Mesodermal cell (in vitro differentiated cells): Measurements from ENCODE around the gene ADCY7.

Source experiments
- H3K27ac ChIP-seq: 2 replicates; pipeline ENCODE4 v1.7.0; 2013; ENCODE audit warnings: mild to moderate bottlenecking, low read depth, low read length, moderate library complexity; ENCODE audit not compliant: severe bottlenecking
- H3K36me3 ChIP-seq: 2 replicates; pipeline ENCODE4 v1.7.1; 2013; ENCODE audit warnings: mild to moderate bottlenecking, low read length, moderate library complexity; ENCODE audit not compliant: control insufficient read depth, insufficient read depth
- H3K4me1 ChIP-seq: one replicate; pipeline ENCODE4 v1.7.1; 2013; ENCODE audit warnings: mild to moderate bottlenecking, low read length; ENCODE audit not compliant: insufficient read depth, control insufficient read depth, poor library complexity, severe bottlenecking
- H3K4me3 ChIP-seq: 2 replicates; pipeline ENCODE4 v1.7.0; 2013; ENCODE audit warnings: low read length, control low read depth, mild to moderate bottlenecking; ENCODE audit not compliant: insufficient read depth, poor library complexity, severe bottlenecking; ENCODE audit errors: extremely low read depth
- H3K9me3 ChIP-seq: 2 replicates; pipeline ENCODE4 v1.7.1; 2013; ENCODE audit warnings: mild to moderate bottlenecking, low read length, moderate library complexity; ENCODE audit not compliant: control insufficient read depth
- WGBS, 2 experiments: methylation state at CpG; one replicate each; pipeline ENCODE4 v1.1.5; 2013; ENCODE audit warnings: missing lambda C conversion rate in 2 of 2; ENCODE audit not compliant: insufficient coverage in 2 of 2; 5-methylcytosine and 5-hydroxymethylcytosine counted together

The ADCY7 gene

GRCh38 chr16:50269061-50269705, 2.8 kb downstream of the ADCY7 start:
- no peak overlapping the region for H3K27ac ChIP-seq
- H3K4me1 ChIP-seq = peaks cover 38% of the 10 kb centered on the region
- 93 to 96% methylated on average over 11 to 12 of the region's 13 CpGs for WGBS, 2 experiments
- peaks cover 5% of the 10 kb centered on the region for H3K36me3 ChIP-seq
- no peak overlapping the region for H3K4me3 ChIP-seq
- no peaks in the 10 kb centered on the region for H3K9me3 ChIP-seq

DNA sequence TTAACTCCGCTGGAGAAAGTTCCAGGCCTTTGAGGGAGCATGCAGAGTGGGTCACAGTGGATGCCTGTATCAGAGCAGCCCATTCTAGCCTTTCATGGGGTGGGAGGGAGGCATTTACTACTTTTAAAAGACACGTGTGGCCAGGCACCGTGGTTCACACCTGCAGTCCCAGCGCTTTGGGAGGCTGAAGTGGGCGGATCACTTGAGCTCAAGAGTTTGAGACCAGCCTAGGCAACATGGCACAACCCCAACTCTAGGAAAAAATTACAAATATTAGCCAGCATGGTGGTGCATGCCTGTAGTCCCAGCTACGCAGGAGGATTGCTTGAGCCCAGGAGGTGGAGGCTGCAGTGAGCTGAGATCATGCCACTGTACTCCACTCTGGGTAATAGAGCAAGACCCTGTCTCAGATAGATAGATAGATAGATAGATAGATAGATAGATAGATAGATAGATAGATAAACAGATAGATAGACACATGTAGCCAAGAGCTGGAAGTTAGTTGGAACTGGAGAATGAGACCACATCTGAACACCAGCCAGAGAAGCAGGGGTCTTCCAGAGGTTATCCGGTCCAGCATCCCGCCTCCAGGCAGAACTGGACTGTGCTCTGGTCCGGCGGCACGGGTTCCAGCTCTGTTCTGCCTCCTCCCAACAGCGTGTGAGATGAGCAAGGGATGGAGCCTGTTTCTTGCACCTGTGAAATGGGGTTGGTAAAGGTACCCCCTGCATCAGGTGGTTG, 3.6 kb downstream of the ADCY7 start:
- Histone ChIP-seq H3K9me3 (no peaks in the 10 kb centered on the region), H3K27ac (no peak overlapping the region), H3K4me1 (peaks cover 32% of the 10 kb centered on the region), H3K4me3 (no peak overlapping the region), H3K36me3 (peaks cover 5% of the 10 kb centered on the region)
- 91 to 95% methylated on average over 6 to 11 of the region's 12 CpGs for WGBS, 2 experiments

- H3K4me1 ChIP-seq = peaks cover 27% of the 10 kb centered on the region
- H3K36me3 ChIP-seq = peaks cover 5% of the 10 kb centered on the region
- 96 to 99% methylated on average over 10 to 12 of the region's 13 CpGs for WGBS, 2 experiments
- no peak overlapping the region for H3K4me3 ChIP-seq
- no peaks in the 10 kb centered on the region for H3K9me3 ChIP-seq
- H3K27ac ChIP-seq = no peak overlapping the region
These were observed 4.3 kb downstream of the ADCY7 start for GRCh38 chr16:50270510-50271147.

- peaks cover 8% of the 10 kb centered on the region for H3K36me3 ChIP-seq
- H3K27ac ChIP-seq = no peak overlapping the region
- 95 to 98% methylated on average over 8 to 13 of the region's 15 CpGs for WGBS, 2 experiments
- peaks cover 19% of the 10 kb centered on the region for H3K4me1 ChIP-seq
- no peaks in the 10 kb centered on the region for H3K9me3 ChIP-seq
- H3K4me3 ChIP-seq = no peak overlapping the region
These were observed 5.0 kb downstream of the ADCY7 start for GRCh38 chr16:50271148-50272041.

DNA sequence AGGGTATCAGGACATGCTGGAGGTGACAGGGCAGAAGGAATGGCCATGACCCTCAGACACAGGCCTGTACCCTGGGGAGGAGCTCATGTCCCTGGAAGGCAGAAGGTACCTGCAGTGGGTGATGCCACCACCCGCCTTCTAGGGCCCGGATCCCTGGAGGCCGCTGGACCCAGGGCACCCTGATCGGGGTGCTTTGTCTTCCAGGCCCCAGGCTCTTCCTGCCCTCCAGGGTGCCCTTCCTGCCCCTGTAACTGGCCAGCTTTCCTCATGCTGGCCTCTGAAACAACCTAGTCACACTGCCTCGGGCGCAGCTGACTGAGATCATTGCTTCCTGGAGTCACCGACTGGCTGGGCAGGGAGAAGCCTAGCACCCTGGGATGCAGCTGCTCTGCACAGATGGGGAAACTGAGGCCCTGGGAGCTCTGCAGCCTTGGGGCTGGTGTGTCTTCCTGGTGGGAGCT, 5.8 kb downstream of the ADCY7 start:
- no peak overlapping the region for H3K27ac ChIP-seq
- peaks cover 8% of the 10 kb centered on the region for H3K36me3 ChIP-seq
- 91 to 92% methylated on average over 4 to 7 of the region's 7 CpGs for WGBS, 2 experiments
- no peaks in the 10 kb centered on the region for H3K9me3 ChIP-seq
- peaks cover 12% of the 10 kb centered on the region for H3K4me1 ChIP-seq
- no peak overlapping the region for H3K4me3 ChIP-seq

DNA sequence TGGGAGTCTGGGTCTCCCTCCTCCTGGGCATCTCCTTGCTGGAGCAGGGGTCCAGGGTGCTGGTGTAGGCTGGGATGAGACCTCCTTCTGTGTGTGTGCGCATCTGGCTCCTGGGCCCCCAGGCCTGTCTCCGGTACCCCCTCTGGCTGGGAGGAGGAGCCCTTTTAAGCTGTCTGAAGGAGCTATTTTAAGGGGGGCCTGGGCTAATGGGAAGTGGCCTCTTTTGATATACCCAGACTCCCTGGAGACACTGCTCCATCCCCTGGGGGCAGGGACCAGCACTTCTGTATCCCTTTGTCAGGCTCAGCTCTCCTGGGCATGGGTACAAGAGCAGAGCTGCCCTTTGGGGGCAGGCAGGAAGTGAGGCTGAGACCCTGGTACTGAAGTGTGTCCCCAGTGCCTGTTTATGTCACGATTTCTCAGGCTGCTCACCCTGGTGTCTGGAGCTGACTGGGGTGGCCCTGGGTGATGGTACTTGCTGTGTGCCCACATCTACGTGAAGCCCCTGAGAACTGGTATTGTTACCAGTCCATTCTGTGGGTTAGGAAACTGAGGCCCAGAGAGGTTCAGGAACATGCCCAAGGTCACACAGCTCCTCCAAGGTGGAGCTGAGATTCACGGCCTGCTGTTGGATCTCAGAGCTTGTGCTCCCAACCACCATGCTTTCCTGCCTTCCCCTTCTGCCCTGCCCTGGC, 6.5 kb downstream of the ADCY7 start:
- 84 to 93% methylated on average over 2 to 4 of the region's 5 CpGs for WGBS, 2 experiments
- H3K36me3 ChIP-seq = peaks cover 8% of the 10 kb centered on the region
- H3K4me3 ChIP-seq = no peak overlapping the region
- H3K4me1 ChIP-seq = peaks cover 5% of the 10 kb centered on the region
- H3K27ac ChIP-seq = no peak overlapping the region
- no peaks in the 10 kb centered on the region for H3K9me3 ChIP-seq

DNA sequence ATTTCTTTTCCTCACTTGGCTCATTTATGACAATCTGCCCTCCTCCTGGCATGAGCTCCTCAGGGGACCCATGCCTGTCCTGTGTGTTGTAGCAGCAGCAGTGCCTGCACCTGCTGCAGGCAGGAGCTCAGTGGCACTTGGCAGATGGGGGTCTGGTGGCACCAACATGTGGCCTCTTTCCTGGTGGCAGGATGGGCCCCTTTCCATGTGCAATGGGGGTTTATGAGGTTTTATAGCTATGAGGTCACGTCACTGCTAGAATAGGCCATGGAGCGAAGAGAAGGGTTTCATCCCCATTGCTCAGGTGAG, 7.0 kb downstream of the ADCY7 start:
- WGBS, 2 experiments = 83 to 86% methylated on average over 2 of the region's 2 CpGs
- no peak overlapping the region for H3K4me3 ChIP-seq
- H3K4me1 ChIP-seq = peaks cover 4% of the 10 kb centered on the region
- H3K27ac ChIP-seq = no peak overlapping the region
- no peaks in the 10 kb centered on the region for H3K9me3 ChIP-seq
- H3K36me3 ChIP-seq = peaks cover 8% of the 10 kb centered on the region

- Histone ChIP-seq H3K4me1 (peaks cover 4% of the 10 kb centered on the region), H3K9me3 (no peaks in the 10 kb centered on the region)
These were observed 7.6 kb downstream of the ADCY7 start for GRCh38 chr16:50273888-50274325.

DNA sequence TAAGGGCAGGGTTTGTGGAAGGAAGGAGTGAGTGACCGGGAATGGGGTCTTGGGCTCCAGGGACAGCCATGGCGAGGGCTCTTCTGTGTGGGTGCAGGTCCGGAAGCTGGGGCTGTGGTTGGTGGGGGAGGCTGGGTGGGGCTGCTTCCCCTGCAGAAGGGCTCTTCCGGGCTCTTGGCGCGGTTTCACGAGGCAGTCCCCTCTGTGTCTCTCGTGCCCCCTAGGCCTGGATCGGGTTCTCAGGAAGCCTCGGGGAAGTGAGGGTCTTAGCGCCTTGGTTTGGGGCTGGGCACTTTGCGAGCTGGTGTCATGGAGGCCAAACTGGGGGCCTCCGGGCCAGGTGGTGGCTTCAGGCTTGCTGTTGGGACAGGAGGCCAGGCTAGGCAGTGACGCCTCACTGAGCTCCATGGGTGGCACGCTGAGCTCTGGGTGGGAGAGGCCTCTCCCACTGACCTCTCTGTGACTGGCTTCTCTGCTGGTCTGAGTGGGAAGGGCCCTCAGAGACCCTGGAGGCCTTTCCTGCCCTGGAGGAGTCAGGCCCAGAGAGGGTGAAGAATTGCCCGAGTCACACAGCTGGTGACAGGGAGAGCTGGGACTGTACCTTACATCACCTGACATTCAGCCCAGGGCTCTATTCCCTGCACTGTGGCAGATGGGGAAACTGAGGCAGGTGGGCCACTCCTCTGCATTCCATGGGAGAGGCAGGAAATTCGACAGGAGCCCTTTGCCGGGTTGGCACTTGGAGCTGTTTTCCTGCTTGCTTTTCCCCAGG, 8.2 kb downstream of the ADCY7 start:
- H3K9me3 ChIP-seq = no peaks in the 10 kb centered on the region
- H3K27ac ChIP-seq = no peak overlapping the region
- peaks cover 4% of the 10 kb centered on the region for H3K4me1 ChIP-seq
- H3K36me3 ChIP-seq = peaks cover 8% of the 10 kb centered on the region
- no peak overlapping the region for H3K4me3 ChIP-seq
- 95 to 96% methylated on average over 14 to 15 of the region's 18 CpGs for WGBS, 2 experiments

More at GRCh38 chr16:50273888-50274325, 7.6 kb downstream of the ADCY7 start:
- Histone ChIP-seq H3K27ac (no peak overlapping the region), H3K36me3 (peaks cover 8% of the 10 kb centered on the region), H3K4me3 (no peak overlapping the region)
- WGBS, 2 experiments = 79 to 88% methylated on average over 12 of the region's 13 CpGs
